Tibial artery (tissue), 4 donors: ENCODE results near the gene TLR7.

Source experiments
- DNase-seq, 2 donors: peaks; one replicate each; pipeline ENCODE4 v3.0.0-alpha.2; 2019
- H3K27ac ChIP-seq, 2 donors: fragments of 200-600 bp; sonication (generic) in 1 of 2; 1 replicate in 1 of 2; 2 replicates in 1 of 2; pipeline ENCODE4 v1.5.1; 2018 to 2019; ENCODE audit warnings: mild to moderate bottlenecking in 1 of 2
- H3K27me3 ChIP-seq, 2 donors: fragments of 200-600 bp; sonication (generic) in 1 of 2; one replicate each; pipeline versions ENCODE4 v1.5.1 to v1.6.0; 2016 to 2019
- H3K36me3 ChIP-seq, 3 donors: fragments of 200-600 bp; sonication (generic) in 2 of 3; one replicate each; pipeline ENCODE4 v1.5.1; 2016 to 2019; ENCODE audit warnings: mild to moderate bottlenecking in 2 of 3
- H3K4me1 ChIP-seq, 4 donors: fragments of 200-600 bp; sonication (generic) in 2 of 4; 1 replicate in 3 of 4; 2 replicates in 1 of 4; pipeline ENCODE4 v1.5.1; 2016 to 2019
- H3K4me3 ChIP-seq, 2 donors: fragments of 200-600 bp; sonication (generic) in 1 of 2; 1 replicate in 1 of 2; 2 replicates in 1 of 2; pipeline ENCODE4 v1.5.1; 2018 to 2019; ENCODE audit warnings: mild to moderate bottlenecking in 2 of 2
- H3K9me3 ChIP-seq, 3 donors: fragments of 200-600 bp; sonication (generic) in 1 of 3; one replicate each; pipeline ENCODE4 v1.5.1; 2016 to 2019
- CTCF ChIP-seq, 2 experiments: fragments of 200-600 bp in 1 of 2; fragments of 450-650 bp in 1 of 2; IDR thresholded peaks; one replicate each; pipeline ENCODE4 v1.5.1; 2017 to 2019; ENCODE audit warnings: antibody characterized with exemption in 2 of 2, mild to moderate bottlenecking in 1 of 2, moderate library complexity in 1 of 2
- intact Hi-C: fragments of 100-400 bp; cut with DNase I; formaldehyde crosslinking; loops from one replicate; pipeline ENCODE4 v1.15.0; 2023; ENCODE audit warnings: low total_unique reads

TLR7 gene

GRCh38 chrX:12866451-12867377 is at the start of gene TLR7:
Gene TLR7 (plus strand): TSS chrX:12867072. CDS start chrX:12867579, 507 bp downstream.
- no peak within 1 kb of the TSS for H3K4me3 ChIP-seq
- DNase-seq = no peak
- no peaks in the 10 kb centered on the region for H3K36me3 ChIP-seq
- H3K27me3 ChIP-seq = no peaks in the 10 kb centered on the region
- TF ChIP-seq CTCF (IDR thresholded peaks at IDR 0.05) = no peak
- no peak within 1 kb of the TSS for H3K27ac ChIP-seq
- H3K4me1 ChIP-seq = no peaks in the 10 kb centered on the region
- H3K9me3 ChIP-seq = peaks cover 0 to 10% (median 9%) of the 10 kb centered on the region in 3 donors
- intact Hi-C loops = no loop called here

DNA sequence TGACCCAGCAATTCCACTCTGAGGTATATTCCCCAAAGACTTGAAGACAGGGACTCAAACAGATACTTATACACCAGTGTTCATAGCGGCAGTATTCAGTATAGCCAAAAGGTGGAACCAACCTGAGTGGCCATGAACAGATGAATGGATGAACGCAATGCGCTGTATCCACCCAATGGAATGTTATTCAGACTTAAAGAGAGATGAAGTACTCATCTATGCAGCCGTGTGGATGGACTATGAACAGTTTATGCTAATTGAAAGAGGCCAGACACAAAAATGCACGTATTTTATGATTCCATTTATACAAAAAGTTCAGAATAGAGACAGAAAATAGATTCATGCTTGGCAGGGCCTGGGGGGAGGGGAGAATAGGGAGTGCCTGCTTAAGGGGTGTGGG is 49.3 kb upstream of the TLR7 start:
- Histone ChIP-seq H3K9me3 (no peaks in the 10 kb centered on the region), H3K4me1 (no peaks in the 10 kb centered on the region), H3K27me3 (no peaks in the 10 kb centered on the region), H3K27ac (no peak overlapping the region), H3K36me3 (peaks cover 0 to 11% (median 10%) of the 10 kb centered on the region in 3 donors), H3K4me3 (no peak overlapping the region)
- TF ChIP-seq CTCF (IDR thresholded peaks at IDR 0.05) = no peak
- intact Hi-C loops = no loop called here
- no peak for DNase-seq

GRCh38 chrX:12819222-12819621 is 47.6 kb upstream of the TLR7 start:
- no peak for TF ChIP-seq CTCF (IDR thresholded peaks at IDR 0.05)
- no peaks in the 10 kb centered on the region for H3K9me3 ChIP-seq
- no peaks in the 10 kb centered on the region for H3K4me1 ChIP-seq
- no peak overlapping the region for H3K27ac ChIP-seq
- no peaks in the 10 kb centered on the region for H3K27me3 ChIP-seq
- DNase-seq = no peak
- H3K36me3 ChIP-seq = peaks cover 0 to 10% (median 7%) of the 10 kb centered on the region in 3 donors
- no peak overlapping the region for H3K4me3 ChIP-seq
- intact Hi-C loops = no loop called here

- Histone ChIP-seq H3K27ac (no peak overlapping the region), H3K9me3 (no peaks in the 10 kb centered on the region), H3K36me3 (peaks cover 0 to 10% (median 7%) of the 10 kb centered on the region in 3 donors), H3K4me3 (no peak overlapping the region), H3K27me3 (no peaks in the 10 kb centered on the region), H3K4me1 (no peaks in the 10 kb centered on the region)
- intact Hi-C loops = no loop called here
- TF ChIP-seq CTCF (IDR thresholded peaks at IDR 0.05) = no peak
- no peak for DNase-seq
Observed at GRCh38 chrX:12820737-12821136, 46.1 kb upstream of the TLR7 start.

GRCh38 chrX:12824944-12825343 is 41.9 kb upstream of the TLR7 start:
- H3K9me3 ChIP-seq = no peaks in the 10 kb centered on the region
- DNase-seq = no peak
- H3K4me1 ChIP-seq = no peaks in the 10 kb centered on the region
- intact Hi-C loops = no loop called here
- no peak for TF ChIP-seq CTCF (IDR thresholded peaks at IDR 0.05)
- no peak overlapping the region for H3K27ac ChIP-seq
- no peaks in the 10 kb centered on the region for H3K27me3 ChIP-seq
- peaks cover 0 to 10% (median 7%) of the 10 kb centered on the region in 3 donors for H3K36me3 ChIP-seq
- H3K4me3 ChIP-seq = no peak overlapping the region
